WTC11 (cell line): ENCODE results near the gene SP9.

ENCODE experiments used
- ESRRA ChIP-seq: sonication (generic); formaldehyde crosslinking; IDR thresholded peaks from 2 replicates; pipeline ENCODE4 v1.8.1; 2022; ENCODE audit warnings: mild to moderate bottlenecking, missing genetic modification reagents, borderline replicate concordance
- FOXJ3 ChIP-seq: sonication (generic); formaldehyde crosslinking; IDR thresholded peaks from 2 replicates; pipeline ENCODE4 v1.9.0; 2021; ENCODE audit warnings: missing genetic modification reagents, mild to moderate bottlenecking, borderline replicate concordance
- JUN ChIP-seq: sonication (generic); formaldehyde crosslinking; IDR thresholded peaks from 2 replicates; pipeline ENCODE4 v1.8.0; 2023; ENCODE audit warnings: mild to moderate bottlenecking, missing genetic modification reagents
- NFYB ChIP-seq: sonication (generic); formaldehyde crosslinking; conservative IDR thresholded peaks from 2 replicates; pipeline ENCODE4 v1.8.0; 2022; ENCODE audit warnings: low read depth, missing genetic modification reagents
- TF ChIP-seq, protein P1 (sequence below): sonication (generic); formaldehyde crosslinking; IDR thresholded peaks from 2 replicates; pipeline ENCODE4 v1.8.1; 2023; ENCODE audit warnings: mild to moderate bottlenecking, missing genetic modification reagents
- TF ChIP-seq, protein P2 (sequence below): fragments of 250-450 bp; sonication (Bioruptor Pico); IDR thresholded peaks from 2 replicates; pipeline ENCODE4 v1.9.0; 2021; ENCODE audit warnings: mild to moderate bottlenecking
- TF ChIP-seq, protein P3 (sequence below): sonication (generic); formaldehyde crosslinking; IDR thresholded peaks from 2 replicates; pipeline ENCODE4 v1.8.1; 2022; ENCODE audit warnings: low read depth, missing genetic modification reagents, borderline replicate concordance
- TF ChIP-seq, protein P4 (sequence below): fragments of 200-600 bp; IDR thresholded peaks from 2 replicates; pipeline ENCODE4 v1.8.0; 2022; ENCODE audit warnings: antibody characterized with exemption
- TF ChIP-seq, protein P5 (sequence below): sonication (generic); formaldehyde crosslinking; IDR thresholded peaks from 2 replicates; pipeline ENCODE4 v1.8.1; 2023; ENCODE audit warnings: mild to moderate bottlenecking, missing genetic modification reagents, borderline replicate concordance
- TF ChIP-seq, protein P6 (sequence below): sonication (generic); formaldehyde crosslinking; IDR thresholded peaks from 2 replicates; pipeline ENCODE4 v1.8.1; 2022; ENCODE audit warnings: mild to moderate bottlenecking, moderate library complexity, missing genetic modification reagents
- TF ChIP-seq, protein P7 (sequence below): sonication (generic); formaldehyde crosslinking; IDR thresholded peaks from 2 replicates; pipeline ENCODE4 v1.8.0; 2022; ENCODE audit warnings: mild to moderate bottlenecking, missing genetic modification reagents

DNA sequence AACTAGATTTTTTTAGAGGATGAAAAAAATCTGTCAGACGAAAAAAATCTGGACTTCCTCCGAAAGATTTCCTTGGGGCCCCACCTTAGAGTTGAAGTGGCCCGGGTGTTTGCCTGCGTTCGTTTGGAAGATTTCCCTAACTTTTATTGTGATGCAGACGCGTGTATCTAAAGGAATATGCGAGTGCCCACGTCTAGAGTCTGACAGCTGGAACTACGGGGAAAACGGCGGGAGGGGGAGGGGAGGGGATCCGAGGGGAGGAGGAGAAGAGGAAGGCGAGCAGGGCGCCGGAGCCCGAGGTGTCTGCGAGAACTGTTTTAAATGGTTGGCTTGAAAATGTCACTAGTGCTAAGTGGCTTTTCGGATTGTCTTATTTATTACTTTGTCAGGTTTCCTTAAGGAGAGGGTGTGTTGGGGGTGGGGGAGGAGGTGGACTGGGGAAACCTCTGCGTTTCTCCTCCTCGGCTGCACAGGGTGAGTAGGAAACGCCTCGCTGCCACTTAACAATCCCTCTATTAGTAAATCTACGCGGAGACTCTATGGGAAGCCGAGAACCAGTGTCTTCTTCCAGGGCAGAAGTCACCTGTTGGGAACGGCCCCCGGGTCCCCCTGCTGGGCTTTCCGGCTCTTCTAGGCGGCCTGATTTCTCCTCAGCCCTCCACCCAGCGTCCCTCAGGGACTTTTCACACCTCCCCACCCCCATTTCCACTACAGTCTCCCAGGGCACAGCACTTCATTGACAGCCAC lies 2.4 kb upstream of the SP9 start:
- TF ChIP-seq, protein P1, sequence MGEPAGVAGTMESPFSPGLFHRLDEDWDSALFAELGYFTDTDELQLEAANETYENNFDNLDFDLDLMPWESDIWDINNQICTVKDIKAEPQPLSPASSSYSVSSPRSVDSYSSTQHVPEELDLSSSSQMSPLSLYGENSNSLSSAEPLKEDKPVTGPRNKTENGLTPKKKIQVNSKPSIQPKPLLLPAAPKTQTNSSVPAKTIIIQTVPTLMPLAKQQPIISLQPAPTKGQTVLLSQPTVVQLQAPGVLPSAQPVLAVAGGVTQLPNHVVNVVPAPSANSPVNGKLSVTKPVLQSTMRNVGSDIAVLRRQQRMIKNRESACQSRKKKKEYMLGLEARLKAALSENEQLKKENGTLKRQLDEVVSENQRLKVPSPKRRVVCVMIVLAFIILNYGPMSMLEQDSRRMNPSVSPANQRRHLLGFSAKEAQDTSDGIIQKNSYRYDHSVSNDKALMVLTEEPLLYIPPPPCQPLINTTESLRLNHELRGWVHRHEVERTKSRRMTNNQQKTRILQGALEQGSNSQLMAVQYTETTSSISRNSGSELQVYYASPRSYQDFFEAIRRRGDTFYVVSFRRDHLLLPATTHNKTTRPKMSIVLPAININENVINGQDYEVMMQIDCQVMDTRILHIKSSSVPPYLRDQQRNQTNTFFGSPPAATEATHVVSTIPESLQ: no peak
- TF ChIP-seq ESRRA (CRISPR knock-in tag): no peak
- TF ChIP-seq, protein P2, sequence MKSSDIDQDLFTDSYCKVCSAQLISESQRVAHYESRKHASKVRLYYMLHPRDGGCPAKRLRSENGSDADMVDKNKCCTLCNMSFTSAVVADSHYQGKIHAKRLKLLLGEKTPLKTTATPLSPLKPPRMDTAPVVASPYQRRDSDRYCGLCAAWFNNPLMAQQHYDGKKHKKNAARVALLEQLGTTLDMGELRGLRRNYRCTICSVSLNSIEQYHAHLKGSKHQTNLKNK (CRISPR knock-in tag): no peak
- TF ChIP-seq, protein P3, sequence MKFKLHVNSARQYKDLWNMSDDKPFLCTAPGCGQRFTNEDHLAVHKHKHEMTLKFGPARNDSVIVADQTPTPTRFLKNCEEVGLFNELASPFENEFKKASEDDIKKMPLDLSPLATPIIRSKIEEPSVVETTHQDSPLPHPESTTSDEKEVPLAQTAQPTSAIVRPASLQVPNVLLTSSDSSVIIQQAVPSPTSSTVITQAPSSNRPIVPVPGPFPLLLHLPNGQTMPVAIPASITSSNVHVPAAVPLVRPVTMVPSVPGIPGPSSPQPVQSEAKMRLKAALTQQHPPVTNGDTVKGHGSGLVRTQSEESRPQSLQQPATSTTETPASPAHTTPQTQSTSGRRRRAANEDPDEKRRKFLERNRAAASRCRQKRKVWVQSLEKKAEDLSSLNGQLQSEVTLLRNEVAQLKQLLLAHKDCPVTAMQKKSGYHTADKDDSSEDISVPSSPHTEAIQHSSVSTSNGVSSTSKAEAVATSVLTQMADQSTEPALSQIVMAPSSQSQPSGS: no peak
- TF ChIP-seq, protein P4, sequence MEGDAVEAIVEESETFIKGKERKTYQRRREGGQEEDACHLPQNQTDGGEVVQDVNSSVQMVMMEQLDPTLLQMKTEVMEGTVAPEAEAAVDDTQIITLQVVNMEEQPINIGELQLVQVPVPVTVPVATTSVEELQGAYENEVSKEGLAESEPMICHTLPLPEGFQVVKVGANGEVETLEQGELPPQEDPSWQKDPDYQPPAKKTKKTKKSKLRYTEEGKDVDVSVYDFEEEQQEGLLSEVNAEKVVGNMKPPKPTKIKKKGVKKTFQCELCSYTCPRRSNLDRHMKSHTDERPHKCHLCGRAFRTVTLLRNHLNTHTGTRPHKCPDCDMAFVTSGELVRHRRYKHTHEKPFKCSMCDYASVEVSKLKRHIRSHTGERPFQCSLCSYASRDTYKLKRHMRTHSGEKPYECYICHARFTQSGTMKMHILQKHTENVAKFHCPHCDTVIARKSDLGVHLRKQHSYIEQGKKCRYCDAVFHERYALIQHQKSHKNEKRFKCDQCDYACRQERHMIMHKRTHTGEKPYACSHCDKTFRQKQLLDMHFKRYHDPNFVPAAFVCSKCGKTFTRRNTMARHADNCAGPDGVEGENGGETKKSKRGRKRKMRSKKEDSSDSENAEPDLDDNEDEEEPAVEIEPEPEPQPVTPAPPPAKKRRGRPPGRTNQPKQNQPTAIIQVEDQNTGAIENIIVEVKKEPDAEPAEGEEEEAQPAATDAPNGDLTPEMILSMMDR: no peak
- TF ChIP-seq, protein P5, sequence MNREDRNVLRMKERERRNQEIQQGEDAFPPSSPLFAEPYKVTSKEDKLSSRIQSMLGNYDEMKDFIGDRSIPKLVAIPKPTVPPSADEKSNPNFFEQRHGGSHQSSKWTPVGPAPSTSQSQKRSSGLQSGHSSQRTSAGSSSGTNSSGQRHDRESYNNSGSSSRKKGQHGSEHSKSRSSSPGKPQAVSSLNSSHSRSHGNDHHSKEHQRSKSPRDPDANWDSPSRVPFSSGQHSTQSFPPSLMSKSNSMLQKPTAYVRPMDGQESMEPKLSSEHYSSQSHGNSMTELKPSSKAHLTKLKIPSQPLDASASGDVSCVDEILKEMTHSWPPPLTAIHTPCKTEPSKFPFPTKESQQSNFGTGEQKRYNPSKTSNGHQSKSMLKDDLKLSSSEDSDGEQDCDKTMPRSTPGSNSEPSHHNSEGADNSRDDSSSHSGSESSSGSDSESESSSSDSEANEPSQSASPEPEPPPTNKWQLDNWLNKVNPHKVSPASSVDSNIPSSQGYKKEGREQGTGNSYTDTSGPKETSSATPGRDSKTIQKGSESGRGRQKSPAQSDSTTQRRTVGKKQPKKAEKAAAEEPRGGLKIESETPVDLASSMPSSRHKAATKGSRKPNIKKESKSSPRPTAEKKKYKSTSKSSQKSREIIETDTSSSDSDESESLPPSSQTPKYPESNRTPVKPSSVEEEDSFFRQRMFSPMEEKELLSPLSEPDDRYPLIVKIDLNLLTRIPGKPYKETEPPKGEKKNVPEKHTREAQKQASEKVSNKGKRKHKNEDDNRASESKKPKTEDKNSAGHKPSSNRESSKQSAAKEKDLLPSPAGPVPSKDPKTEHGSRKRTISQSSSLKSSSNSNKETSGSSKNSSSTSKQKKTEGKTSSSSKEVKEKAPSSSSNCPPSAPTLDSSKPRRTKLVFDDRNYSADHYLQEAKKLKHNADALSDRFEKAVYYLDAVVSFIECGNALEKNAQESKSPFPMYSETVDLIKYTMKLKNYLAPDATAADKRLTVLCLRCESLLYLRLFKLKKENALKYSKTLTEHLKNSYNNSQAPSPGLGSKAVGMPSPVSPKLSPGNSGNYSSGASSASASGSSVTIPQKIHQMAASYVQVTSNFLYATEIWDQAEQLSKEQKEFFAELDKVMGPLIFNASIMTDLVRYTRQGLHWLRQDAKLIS (CRISPR knock-in tag): no peak
- TF ChIP-seq, protein P6, sequence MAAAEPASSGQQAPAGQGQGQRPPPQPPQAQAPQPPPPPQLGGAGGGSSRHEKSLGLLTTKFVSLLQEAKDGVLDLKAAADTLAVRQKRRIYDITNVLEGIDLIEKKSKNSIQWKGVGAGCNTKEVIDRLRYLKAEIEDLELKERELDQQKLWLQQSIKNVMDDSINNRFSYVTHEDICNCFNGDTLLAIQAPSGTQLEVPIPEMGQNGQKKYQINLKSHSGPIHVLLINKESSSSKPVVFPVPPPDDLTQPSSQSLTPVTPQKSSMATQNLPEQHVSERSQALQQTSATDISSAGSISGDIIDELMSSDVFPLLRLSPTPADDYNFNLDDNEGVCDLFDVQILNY (CRISPR knock-in tag): no peak
- TF ChIP-seq, protein P7, sequence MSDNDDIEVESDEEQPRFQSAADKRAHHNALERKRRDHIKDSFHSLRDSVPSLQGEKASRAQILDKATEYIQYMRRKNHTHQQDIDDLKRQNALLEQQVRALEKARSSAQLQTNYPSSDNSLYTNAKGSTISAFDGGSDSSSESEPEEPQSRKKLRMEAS: no peak
- TF ChIP-seq FOXJ3 (CRISPR knock-in tag): no peak
- TF ChIP-seq JUN: no peak
- no peak for TF ChIP-seq NFYB
